Activated CD8-positive, alpha-beta memory T cell treated with anti-CD3 and anti-CD28 coated beads, Interleukin-2, amount 10 ng/mL, durations not matched to agents 7 days and 5 days (primary cell): ENCODE measurements around the gene BRD8. TPM values are rescaled to one million over a fixed set of nuclear protein-coding genes. Genes with fewer than 3 reads are reported as not detected.
"Not testable (repeated sequence)": the region's sequence is repeated elsewhere in the genome, so short reads cannot be mapped to it uniquely, and the experiment has no call there.

ENCODE experiments used
- ATAC-seq: fragments of 150-1000 bp; cut with Tn5 transposase; one replicate; pipeline ENCODE4 v1.10.0; 2021; ENCODE audit warnings: moderate library complexity
- CTCF ChIA-PET: fragments of 350-600 bp; sonication (Branson Sonifier 250); formaldehyde crosslinking; loops from one replicate; lab custom pipeline; 2021; ENCODE audit warnings: antibody characterized with exemption; lab: Charles Lee
- DNase-seq: peaks from one replicate; pipeline ENCODE4 v3.0.0-alpha.2; 2020
- H3K27ac Mint-ChIP-seq: one replicate; pipeline ENCODE4 v1.8.0; 2021; ENCODE audit warnings: mild to moderate bottlenecking, mixed read lengths
- H3K27me3 Mint-ChIP-seq: one replicate; pipeline ENCODE4 v1.8.0; 2021; ENCODE audit warnings: mixed read lengths
- H3K36me3 Mint-ChIP-seq: one replicate; pipeline ENCODE4 v1.8.0; 2021; ENCODE audit warnings: mild to moderate bottlenecking, mixed read lengths
- H3K4me1 Mint-ChIP-seq: one replicate; pipeline ENCODE4 v1.8.0; 2021; ENCODE audit warnings: mixed read lengths
- H3K4me3 Mint-ChIP-seq: one replicate; pipeline ENCODE4 v1.8.0; 2021; ENCODE audit warnings: mild to moderate bottlenecking, moderate library complexity, mixed read lengths
- H3K9me3 Mint-ChIP-seq: one replicate; pipeline ENCODE4 v1.8.0; 2022; ENCODE audit warnings: low read depth, mixed read lengths
- total RNA-seq, 2 experiments: library from RNA; stranded (reverse); gene quantifications; one replicate each; pipeline ENCODE4 v1.2.3, GENCODE V29; 2021

Gene BRD8
- total RNA-seq, 2 experiments from 2014 or later: 74.1 to 86.7 TPM

DNA sequence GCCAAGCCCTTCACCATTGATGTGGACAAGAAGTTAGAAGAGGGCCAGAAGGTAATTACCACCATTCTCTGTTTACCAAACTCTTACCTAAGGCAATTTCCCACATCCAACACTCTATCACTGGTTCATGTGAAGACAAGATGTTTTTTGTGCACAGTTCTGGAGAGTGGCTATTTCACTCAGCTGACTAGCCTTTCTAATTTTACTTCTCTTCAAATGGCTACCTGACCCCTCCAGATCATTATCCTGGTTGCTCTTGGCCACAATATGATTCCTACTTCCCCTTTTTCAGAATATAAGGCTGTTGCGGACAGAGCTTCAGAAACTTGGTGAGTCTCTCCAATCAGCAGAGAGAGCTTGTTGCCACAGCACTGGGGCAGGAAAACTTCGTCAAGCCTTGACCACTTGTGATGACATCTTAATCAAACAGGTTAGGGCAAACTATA lies 7.6 kb upstream of the BRD8 start:
- Mint-ChIP-seq H3K9me3 (no peaks in the 10 kb centered on the region), H3K27ac (peak overlapping the region; percentile 42), H3K4me1 (peaks cover 4% of the 10 kb centered on the region), H3K4me3 (no peak overlapping the region), H3K36me3 (peaks cover 74% of the 10 kb centered on the region), H3K27me3 (no peaks in the 10 kb centered on the region)
- ATAC-seq: no peak
- DNase-seq: no peak
- CTCF ChIA-PET: interaction anchor here (1.5 to 2.1 kb wide), 2 partner anchors 8 to 318 kb away, joined by 3 to 7 read pairs; partner anchors contain the start of genes BRD8 and KIF20A

DNA sequence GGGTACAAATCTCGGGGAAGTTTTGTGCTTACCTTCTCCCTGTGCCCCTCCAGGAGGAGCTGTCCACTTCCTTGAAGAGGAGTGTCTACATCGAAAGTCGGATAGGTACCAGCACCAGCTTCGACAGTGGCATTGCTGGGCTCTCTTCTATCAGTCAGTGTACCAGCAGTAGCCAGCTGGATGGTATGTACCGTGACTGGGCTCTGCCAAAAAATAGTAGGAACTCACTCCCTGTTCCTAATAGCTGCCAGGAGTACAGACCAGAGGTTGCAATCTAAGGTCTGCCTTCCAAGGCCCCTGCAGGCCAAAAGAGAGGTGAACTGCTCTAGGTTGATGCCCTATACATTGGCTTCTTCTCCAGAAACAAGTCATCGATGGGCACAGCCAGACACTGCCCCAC lies 4.4 kb upstream of the BRD8 start:
- CTCF ChIA-PET: interaction anchor here (1.4 kb wide), 1 partner anchor 16 kb away, joined by 3 read pairs; no protein-coding TSS in a partner anchor
- no peaks in the 10 kb centered on the region for H3K27me3 Mint-ChIP-seq

DNA sequence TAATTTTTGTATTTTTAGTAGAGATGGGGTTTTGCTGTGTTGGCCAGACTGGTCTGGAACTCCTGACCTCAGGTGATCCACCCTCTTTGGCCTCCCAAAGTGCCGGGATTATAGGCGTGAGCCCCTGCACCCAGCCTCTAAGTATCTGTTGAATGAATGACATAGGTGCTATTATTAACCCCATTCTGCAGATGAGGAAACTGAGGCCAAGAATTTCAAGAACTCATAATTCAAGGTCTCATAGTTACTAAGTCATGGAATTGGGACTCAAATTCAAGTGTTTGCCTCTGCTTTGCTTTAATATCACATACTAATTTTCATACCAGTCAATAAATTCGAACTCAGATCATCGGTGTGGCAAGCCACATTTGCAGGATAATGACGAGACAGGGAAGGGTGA lies 2.4 kb upstream of the BRD8 start:
- no peak for DNase-seq
- Mint-ChIP-seq H3K27ac (no peak overlapping the region), H3K27me3 (no peaks in the 10 kb centered on the region), H3K4me1 (peaks cover 30% of the 10 kb centered on the region), H3K4me3 (no peak overlapping the region), H3K36me3 (peaks cover 56% of the 10 kb centered on the region), H3K9me3 (no peaks in the 10 kb centered on the region)
- CTCF ChIA-PET: interaction anchor here (0.5 to 6.2 kb wide), 10 partner anchors 10 to 367 kb away, joined by 3 to 51 read pairs (median 6); partner anchors contain the start of genes CDC23, FAM53C and KDM3B
- no peak for ATAC-seq

More for the DNA sequence above, 4.4 kb upstream of the BRD8 start:
- Mint-ChIP-seq H3K4me1 (peaks cover 18% of the 10 kb centered on the region), H3K27ac (no peak overlapping the region), H3K9me3 (no peaks in the 10 kb centered on the region), H3K4me3 (no peak overlapping the region), H3K36me3 (peaks cover 63% of the 10 kb centered on the region)
- no peak for ATAC-seq
- no peak for DNase-seq

DNA sequence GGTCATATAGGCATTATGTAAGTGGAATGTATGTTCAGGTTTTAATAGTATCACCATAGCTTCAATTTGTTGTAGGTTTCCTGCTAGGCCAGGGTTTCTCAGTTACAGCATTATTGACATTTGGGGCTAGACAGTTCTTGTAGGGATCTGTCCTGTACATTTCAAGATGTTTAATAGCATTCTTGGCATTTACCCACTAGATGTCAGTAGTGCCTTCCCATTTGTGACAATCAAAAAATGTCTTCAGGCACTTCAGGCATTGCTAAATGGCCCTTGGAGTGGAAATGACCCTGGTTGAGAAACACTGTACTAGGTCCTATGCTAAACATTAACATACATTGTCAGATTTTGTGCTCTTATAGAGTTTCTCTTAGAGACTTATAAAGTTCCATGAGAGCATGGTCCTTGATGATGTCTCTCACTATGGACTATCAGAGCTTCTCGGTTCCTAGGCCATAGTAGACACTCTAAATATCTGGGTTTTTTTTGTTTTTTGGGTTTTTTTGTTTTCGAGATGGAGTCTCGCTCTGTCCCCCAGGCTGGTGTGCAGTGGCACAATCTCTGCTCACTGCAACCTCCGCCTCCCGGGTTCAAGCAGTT lies 1.9 kb upstream of the BRD8 start:
- Mint-ChIP-seq H3K4me1 (peaks cover 32% of the 10 kb centered on the region), H3K9me3 (no peaks in the 10 kb centered on the region), H3K27me3 (no peaks in the 10 kb centered on the region), H3K4me3 (no peak overlapping the region), H3K27ac (no peak overlapping the region), H3K36me3 (peaks cover 52% of the 10 kb centered on the region)
- ATAC-seq (peak; percentile 11), DNase-seq (no peak)
- CTCF ChIA-PET: interaction anchor here (0.5 to 6.2 kb wide), 15 partner anchors 10 to 367 kb away, joined by 3 to 51 read pairs (median 5); partner anchors contain the start of genes CDC23, FAM53C and KDM3B

DNA sequence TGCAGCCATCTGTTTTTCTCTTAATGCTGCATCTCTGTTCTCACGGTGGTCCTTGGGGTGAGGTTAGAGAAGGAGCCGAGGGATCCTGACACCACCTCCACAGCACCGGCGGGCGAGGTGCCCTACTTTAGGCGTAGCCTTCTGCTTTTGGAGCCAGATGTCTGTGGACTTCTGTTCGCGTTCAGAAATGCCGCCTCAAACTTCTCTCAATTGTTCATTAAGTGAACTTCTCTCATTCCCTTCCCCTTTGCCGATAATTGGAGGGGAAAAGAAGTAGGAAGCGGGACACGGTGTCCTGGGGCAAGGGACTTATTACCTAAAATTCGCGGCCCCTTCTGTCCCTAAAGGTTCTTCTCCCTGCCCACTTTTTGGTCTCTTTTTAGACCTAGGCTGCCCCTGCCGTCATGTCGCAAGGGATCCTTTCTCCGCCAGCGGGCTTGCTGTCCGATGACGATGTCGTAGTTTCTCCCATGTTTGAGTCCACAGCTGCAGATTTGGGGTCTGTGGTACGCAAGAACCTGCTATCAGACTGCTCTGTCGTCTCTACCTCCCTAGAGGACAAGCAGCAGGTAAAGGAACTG lies 937 bp upstream of the BRD8 start:
- CTCF ChIA-PET: interaction anchor here (0.7 to 6.2 kb wide), 19 partner anchors 7 to 324 kb away, joined by 3 to 51 read pairs (median 5); partner anchors contain the start of genes CDC23, CDC25C, FAM53C and KDM3B
- ATAC-seq (no peak), DNase-seq (peak; percentile 53)
- Mint-ChIP-seq H3K9me3 (no peaks in the 10 kb centered on the region), H3K36me3 (peaks cover 48% of the 10 kb centered on the region), H3K4me1 (peaks cover 37% of the 10 kb centered on the region), H3K4me3 (no peak overlapping the region), H3K27ac (no peak overlapping the region), H3K27me3 (no peaks in the 10 kb centered on the region)

DNA sequence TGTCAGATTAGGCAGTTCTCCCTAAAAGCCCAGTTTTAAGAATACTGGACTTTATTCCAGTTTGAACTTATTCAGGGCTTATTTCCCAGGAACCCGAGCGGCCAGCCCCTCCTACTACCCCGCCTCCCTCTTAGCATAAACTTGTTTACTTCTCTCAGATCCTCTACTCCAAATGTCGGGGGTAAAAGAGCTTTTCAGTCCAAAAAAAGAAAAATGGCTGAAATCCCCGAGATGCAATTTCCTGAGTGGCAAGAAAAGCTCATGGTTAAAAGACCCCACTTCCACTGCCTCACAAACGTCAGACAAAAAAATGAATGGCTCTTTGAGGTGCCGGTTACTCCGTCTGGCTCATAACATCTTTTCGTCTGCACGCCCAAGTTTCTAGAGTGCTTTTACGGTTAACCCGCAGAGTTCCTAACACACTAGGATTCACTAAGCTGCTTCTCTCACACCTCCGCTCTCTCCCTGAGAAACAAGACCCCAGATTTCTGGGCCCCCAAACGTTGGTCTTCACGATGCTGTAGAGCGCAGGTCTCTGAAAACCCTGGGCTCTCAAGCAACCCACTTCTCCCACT lies 402 bp downstream of the BRD8 start:
- Mint-ChIP-seq H3K9me3 (no peaks in the 10 kb centered on the region), H3K27ac (no peak overlapping the region), H3K4me3 (no peak overlapping the region), H3K4me1 (peaks cover 37% of the 10 kb centered on the region), H3K36me3 (peaks cover 40% of the 10 kb centered on the region), H3K27me3 (no peaks in the 10 kb centered on the region)
- ATAC-seq (peak; percentile 5), DNase-seq (peak; percentile 50)
- CTCF ChIA-PET: interaction anchor here (1.0 to 6.2 kb wide), 12 partner anchors 9 to 325 kb away, joined by 3 to 51 read pairs (median 6); partner anchors contain the start of genes EGR1 and KDM3B

DNA sequence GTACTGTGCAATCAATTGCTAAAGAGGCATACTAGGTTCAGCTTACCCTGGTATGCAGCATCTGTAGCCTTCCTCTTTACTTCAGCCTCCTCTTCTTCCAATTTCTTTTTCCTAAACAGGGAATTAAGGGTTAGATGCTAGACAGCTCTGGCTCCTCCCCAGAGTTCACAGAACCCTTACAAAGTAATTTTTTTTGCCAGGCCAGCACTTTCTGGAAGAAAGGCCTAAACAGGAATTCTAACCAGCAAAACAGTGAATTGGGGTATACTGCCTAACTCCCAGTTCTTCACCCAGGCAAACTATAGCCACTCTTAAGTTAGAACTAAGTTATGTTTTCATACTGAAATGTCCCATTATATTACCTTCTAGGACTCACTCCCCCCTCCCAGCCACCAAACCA lies 8.1 kb downstream of the BRD8 start:
- no peak overlapping the region for H3K27ac Mint-ChIP-seq

DNA sequence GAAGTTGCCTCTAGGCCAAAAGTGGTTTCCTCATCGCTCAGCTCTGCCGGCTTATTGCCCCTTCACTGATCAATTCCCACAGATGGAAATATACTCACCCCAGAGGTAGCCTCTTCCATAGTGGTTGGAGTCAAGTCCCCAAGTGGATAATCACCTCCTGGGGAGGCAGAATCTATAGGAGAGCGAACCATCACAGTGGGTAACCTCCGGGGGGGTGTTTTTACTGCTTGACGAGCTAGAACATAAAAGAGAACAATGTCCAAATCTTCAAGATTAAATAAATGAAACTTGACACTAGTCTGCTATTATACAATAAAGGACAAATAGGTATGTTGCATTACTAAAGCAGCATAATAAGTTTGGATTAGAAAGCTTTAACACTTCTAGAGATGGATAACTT lies 9.3 kb downstream of the BRD8 start:
- CTCF ChIA-PET: no interaction called here
- H3K27ac Mint-ChIP-seq: no peak overlapping the region
- no peaks in the 10 kb centered on the region for H3K27me3 Mint-ChIP-seq
- H3K4me1 Mint-ChIP-seq: peaks cover 3% of the 10 kb centered on the region
- no peak for ATAC-seq
- H3K4me3 Mint-ChIP-seq: no peak overlapping the region
- DNase-seq: no peak
- peaks cover 69% of the 10 kb centered on the region for H3K36me3 Mint-ChIP-seq
- H3K9me3 Mint-ChIP-seq: no peaks in the 10 kb centered on the region

More for the DNA sequence above, 8.1 kb downstream of the BRD8 start:
- ATAC-seq: no peak
- CTCF ChIA-PET: interaction anchor here (0.8 kb wide), 1 partner anchor 18 kb away, joined by 3 read pairs; no protein-coding TSS in a partner anchor
- Mint-ChIP-seq H3K9me3 (no peaks in the 10 kb centered on the region), H3K27me3 (no peaks in the 10 kb centered on the region), H3K4me3 (no peak overlapping the region), H3K36me3 (peaks cover 64% of the 10 kb centered on the region), H3K4me1 (peaks cover 7% of the 10 kb centered on the region)
- no peak for DNase-seq

DNA sequence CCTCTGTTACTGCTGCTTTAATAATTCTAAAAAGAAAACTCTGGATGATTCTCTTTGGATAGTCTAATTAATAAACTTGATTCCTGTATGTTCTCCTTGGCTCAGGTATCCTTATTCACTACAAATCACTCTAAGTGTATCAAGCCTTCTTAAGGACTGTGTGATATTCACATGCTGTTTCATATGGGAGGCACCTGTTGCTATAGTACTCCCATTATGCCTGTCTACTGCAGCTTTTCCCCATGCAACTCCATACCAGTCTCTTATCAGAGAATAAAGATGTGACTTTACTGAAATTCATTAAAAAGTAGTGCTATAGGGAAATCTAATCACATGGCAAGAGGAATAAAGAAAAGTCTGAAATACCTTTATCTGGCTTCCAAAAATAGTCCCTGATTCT lies 14.7 kb downstream of the BRD8 start:
- no peak for ATAC-seq
- no peak overlapping the region for H3K4me3 Mint-ChIP-seq
- CTCF ChIA-PET: no interaction called here
- no peak for DNase-seq
- H3K27me3 Mint-ChIP-seq: no peaks in the 10 kb centered on the region
- no peaks in the 10 kb centered on the region for H3K9me3 Mint-ChIP-seq
- no peak overlapping the region for H3K27ac Mint-ChIP-seq
- H3K36me3 Mint-ChIP-seq: peaks cover 71% of the 10 kb centered on the region
- peaks cover 3% of the 10 kb centered on the region for H3K4me1 Mint-ChIP-seq

DNA sequence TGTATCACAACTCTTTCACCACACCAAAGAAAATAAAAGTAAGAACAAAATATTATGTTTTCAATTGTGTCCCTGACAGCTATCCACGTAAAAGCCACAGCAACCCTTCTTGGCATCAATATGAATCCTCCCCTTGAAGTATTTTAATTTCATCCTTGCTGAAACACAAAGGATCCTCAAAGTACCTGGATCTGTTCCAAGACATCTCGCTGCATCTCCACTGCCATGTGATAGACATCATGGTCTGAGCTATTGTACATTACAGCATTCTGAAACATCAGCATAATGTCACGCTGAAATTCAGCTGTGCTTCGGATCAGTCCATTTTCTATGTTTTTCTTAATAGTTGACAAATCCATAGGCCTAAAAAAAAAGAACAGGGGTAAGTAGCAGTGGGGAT lies 17.7 kb downstream of the BRD8 start:
- Mint-ChIP-seq H3K4me3 (no peak overlapping the region), H3K36me3 (peaks cover 62% of the 10 kb centered on the region), H3K27me3 (no peaks in the 10 kb centered on the region), H3K27ac (no peak overlapping the region), H3K9me3 (no peaks in the 10 kb centered on the region), H3K4me1 (no peaks in the 10 kb centered on the region)
- CTCF ChIA-PET: no interaction called here
- ATAC-seq: no peak
- DNase-seq: no peak

DNA sequence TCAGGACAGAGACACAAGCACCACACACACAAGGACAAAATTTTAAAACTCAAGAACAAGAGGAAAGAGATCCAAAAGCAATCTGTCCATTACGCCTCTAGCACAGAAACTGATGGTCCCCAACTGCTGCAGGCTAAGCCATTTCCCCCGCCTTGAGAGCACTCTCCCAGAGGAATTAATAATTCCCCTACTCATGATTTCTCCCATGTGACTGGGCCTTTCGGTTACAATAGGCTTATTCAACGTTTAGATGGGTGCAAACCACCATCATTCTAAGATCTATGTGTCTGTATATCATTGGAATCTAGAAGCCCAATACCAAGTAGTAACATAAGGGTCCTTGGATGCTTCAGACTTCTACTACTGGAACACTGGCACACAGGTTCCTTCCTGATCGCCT lies 18.8 kb downstream of the BRD8 start:
- Mint-ChIP-seq H3K27me3 (no peaks in the 10 kb centered on the region), H3K4me3 (no peak overlapping the region), H3K4me1 (no peaks in the 10 kb centered on the region), H3K9me3 (no peaks in the 10 kb centered on the region), H3K36me3 (peaks cover 55% of the 10 kb centered on the region), H3K27ac (no peak overlapping the region)
- DNase-seq: no peak
- CTCF ChIA-PET: no interaction called here
- ATAC-seq: no peak

DNA sequence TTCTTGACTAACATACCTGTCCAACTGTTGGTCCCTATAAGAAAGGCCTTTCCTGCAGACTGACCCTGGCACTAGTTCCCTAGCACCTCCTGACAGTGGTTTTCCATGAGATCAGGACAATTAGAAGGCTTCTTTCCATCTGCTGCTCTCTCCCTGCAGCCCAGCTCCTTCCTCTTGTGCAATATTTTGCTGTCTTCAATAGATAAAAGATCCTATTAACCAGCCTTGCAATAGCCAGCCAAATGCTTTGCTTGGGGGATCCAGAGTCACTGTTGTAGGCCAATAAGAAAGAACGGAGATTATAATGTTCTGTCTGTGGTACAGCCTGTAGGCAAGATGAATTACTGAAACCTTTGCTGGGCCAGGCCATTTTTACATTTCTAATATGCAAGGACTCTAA lies 20.8 kb downstream of the BRD8 start:
- no peaks in the 10 kb centered on the region for H3K4me1 Mint-ChIP-seq
- DNase-seq (no peak), ATAC-seq (no peak)
- peaks cover 2% of the 10 kb centered on the region for H3K27me3 Mint-ChIP-seq
- H3K27ac Mint-ChIP-seq: no peak overlapping the region
- H3K36me3 Mint-ChIP-seq: peaks cover 38% of the 10 kb centered on the region
- CTCF ChIA-PET: interaction anchor here (0.8 to 1.8 kb wide), 2 partner anchors 22 to 24 kb away, joined by 3 to 5 read pairs; no protein-coding TSS in a partner anchor
- H3K4me3 Mint-ChIP-seq: no peak overlapping the region
- H3K9me3 Mint-ChIP-seq: no peaks in the 10 kb centered on the region

DNA sequence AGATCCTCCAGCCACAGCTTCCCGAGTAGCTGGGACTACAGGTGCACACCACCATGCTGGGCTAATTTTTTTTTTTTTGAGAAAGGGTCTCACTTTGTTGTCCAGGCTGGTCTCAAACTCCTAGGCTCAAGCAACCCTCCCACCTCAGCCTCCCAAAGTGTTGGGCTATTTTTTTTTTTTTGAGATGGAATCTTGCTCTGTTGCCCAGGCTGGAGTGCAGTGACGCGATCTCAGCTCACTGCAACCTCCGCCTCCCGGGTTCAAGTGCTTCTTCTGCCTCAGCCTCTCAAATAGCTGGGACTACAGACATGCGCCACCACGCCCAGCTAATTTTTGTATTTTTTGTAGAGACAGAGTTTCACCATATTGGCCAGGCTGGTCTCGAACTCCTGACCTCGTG lies 22.5 kb downstream of the BRD8 start:
- ATAC-seq, H3K9me3 Mint-ChIP-seq, H3K27ac Mint-ChIP-seq, CTCF ChIA-PET, H3K27me3 Mint-ChIP-seq, H3K4me1 Mint-ChIP-seq, H3K4me3 Mint-ChIP-seq, DNase-seq: not testable (repeated sequence)
- peaks cover 33% of the 10 kb centered on the region for H3K36me3 Mint-ChIP-seq
